ENCODE measurements around the gene GPR161. TPM values are rescaled to one million over a fixed set of nuclear protein-coding genes. Genes with fewer than 3 reads are reported as not detected.

Gene GPR161
- total and polyA plus RNA-seq, 2 of the 13 experiments (the other 11 are each of a cell fraction or from before 2014, with no cell fraction given), result 0.13 to 0.35 TPM

DNA sequence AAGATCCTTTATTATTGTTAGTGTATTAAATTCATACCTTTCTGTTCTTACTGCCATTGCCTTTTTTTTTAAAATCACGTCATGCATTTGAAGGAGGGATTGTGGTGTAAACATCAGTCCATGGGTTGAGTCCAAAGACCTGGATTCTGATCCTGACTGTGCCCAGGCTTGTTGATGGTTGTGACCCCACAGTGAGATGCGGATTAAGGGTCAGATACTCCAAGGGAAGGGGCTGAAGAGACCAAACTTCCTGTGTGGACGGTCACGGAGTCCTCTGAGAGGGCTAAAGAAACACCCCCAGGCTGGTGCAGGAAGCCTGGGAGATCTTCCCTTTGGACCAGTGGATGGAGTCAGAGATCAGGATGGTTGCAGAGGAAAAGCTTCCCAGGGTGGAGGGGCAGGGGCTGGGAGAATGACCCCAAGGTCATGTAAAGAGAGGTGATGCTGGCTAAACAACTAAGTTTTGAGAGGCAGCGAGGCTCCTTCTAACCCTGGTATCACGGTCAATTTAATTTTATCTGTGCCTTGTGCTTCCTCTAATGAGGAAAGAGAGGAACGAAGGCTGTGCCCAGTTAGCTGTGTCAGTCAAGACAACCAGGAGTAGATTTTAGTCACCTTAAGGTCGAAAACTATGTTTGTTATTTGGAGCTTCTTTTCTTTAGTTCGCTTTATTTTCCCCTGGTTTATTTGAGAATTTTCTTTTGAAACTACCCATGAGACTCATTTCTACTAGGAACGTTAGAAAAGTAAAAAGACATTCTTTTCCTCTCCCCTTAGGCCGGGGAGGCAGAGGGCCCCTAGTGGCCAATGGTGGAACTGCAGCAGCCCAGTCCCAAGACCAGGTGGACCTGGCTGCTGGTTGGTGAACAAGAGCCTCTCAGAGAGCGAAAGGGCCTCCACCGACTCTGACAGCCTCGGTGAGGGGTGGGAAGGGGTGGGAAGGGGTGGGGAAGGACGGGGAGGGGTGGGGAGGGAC is 8.7 kb upstream of the GPR161 start:
- intact Hi-C loops (cut with micrococcal nuclease; ENCODE audit: unreplicated experiment), result loop anchor here (5.0 kb wide), 1 partner anchor 53 kb away; no protein-coding TSS in a partner anchor
- H3K9ac ChIP-seq (ENCODE audit: insufficient read depth, low read depth, low read length), result no peak overlapping the region
- POLR2A ChIA-PET, result no interaction called here
- peak overlapping the region; percentile 58 for H2AFZ ChIP-seq (ENCODE audit: low read length)
- no peaks in the 10 kb centered on the region for H3K9me3 ChIP-seq (ENCODE audit: low read length)
- no peak overlapping the region for H3K27ac ChIP-seq (ENCODE audit: extremely low read length, insufficient read depth, low read length)
- no peaks in the 10 kb centered on the region for H4K20me1 ChIP-seq (ENCODE audit: insufficient read depth, low read length)
- peak; percentile 72 for FAIRE-seq
- in situ Hi-C loops (cut with HindIII; ENCODE audit: extremely low pct_ligation_motif_present, low pct_unique_long_range_greater_than_20kb), result no loop called here
- no TSS peak for BruUV-seq (replicated peaks)
- no peaks in the 10 kb centered on the region for H3K36me3 ChIP-seq (replicated peaks in 1 of 2; ENCODE audit: control insufficient read depth in 1 of 2, insufficient read depth in 2 of 2, low read length in 2 of 2)
- CTCF ChIA-PET (ENCODE audit: low intra/inter-chr PET ratio, low total read pairs), result interaction anchor here (0.9 to 1.9 kb wide), 3 partner anchors 8 to 59 kb away, joined by 3 to 7 read pairs (median 3); partner anchors contain the start of gene GPR161
- WGBS (ENCODE audit: low lambda C conversion rate), result 5% methylated on average over 15 of the region's 15 CpGs
- peak overlapping the region; percentile 63 for H3K4me2 ChIP-seq (ENCODE audit: low read depth, low read length)
- H3K79me2 ChIP-seq (ENCODE audit: insufficient read depth, low read length), result no peaks in the 10 kb centered on the region
- peak; percentile 75 for DNase-seq (ENCODE audit: low spot score)
- H3K4me1 ChIP-seq (ENCODE audit: insufficient read depth, low read length), result peaks cover 10% of the 10 kb centered on the region
- peak; percentile 99 for ATAC-seq
- no peaks in the 10 kb centered on the region for H3K27me3 ChIP-seq (ENCODE audit: control insufficient read depth in 1 of 2, insufficient read depth in 2 of 2, low read length in 2 of 2)
- H3K4me3 ChIP-seq (replicated peaks in 1 of 3; ENCODE audit: insufficient read depth in 1 of 3, low read depth in 2 of 3, low read length in 3 of 3), result peak overlapping the region in 2 of 3 experiments; percentile 1 to 11; a peak in 3 of 6 replicates
- TF ChIP-seq GRHL1 (CRISPR knock-in tag; conservative IDR thresholded peaks at IDR 0.05) (no peak), CSRNP2 (CRISPR knock-in tag; conservative IDR thresholded peaks at IDR 0.05; ENCODE audit: low read depth) (no peak), KLF6 (CRISPR knock-in tag; IDR thresholded peaks at IDR 0.05) (no peak), ZNF263 (CRISPR knock-in tag; IDR thresholded peaks at IDR 0.05) (no peak), ZNF816 (CRISPR knock-in tag; IDR thresholded peaks at IDR 0.05; ENCODE audit: borderline replicate concordance) (no peak), CENPX (CRISPR knock-in tag; IDR thresholded peaks at IDR 0.05) (no peak), ZNF205 (CRISPR knock-in tag; IDR thresholded peaks at IDR 0.05) (no peak), PHF5A (CRISPR knock-in tag; IDR thresholded peaks at IDR 0.05; ENCODE audit: low read depth, unreplicated experiment) (no peak), MTF2 (CRISPR knock-in tag; IDR thresholded peaks at IDR 0.05; ENCODE audit: borderline replicate concordance) (no peak), GABPB1 (CRISPR knock-in tag; IDR thresholded peaks at IDR 0.05) (no peak), ZNF484 (CRISPR knock-in tag; IDR thresholded peaks at IDR 0.05; ENCODE audit: borderline replicate concordance, low read depth) (no peak), ZNF720 (CRISPR knock-in tag; IDR thresholded peaks at IDR 0.05) (no peak), ZNF562 (CRISPR knock-in tag; IDR thresholded peaks at IDR 0.05; ENCODE audit: borderline replicate concordance) (no peak)
- TF ChIP-seq, protein P1, sequence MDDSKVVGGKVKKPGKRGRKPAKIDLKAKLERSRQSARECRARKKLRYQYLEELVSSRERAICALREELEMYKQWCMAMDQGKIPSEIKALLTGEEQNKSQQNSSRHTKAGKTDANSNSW (CRISPR knock-in tag; IDR thresholded peaks at IDR 0.05; ENCODE audit: borderline replicate concordance), result no peak
- TF ChIP-seq, protein P2, sequence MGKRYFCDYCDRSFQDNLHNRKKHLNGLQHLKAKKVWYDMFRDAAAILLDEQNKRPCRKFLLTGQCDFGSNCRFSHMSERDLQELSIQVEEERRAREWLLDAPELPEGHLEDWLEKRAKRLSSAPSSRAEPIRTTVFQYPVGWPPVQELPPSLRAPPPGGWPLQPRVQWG (CRISPR knock-in tag; IDR thresholded peaks at IDR 0.05; ENCODE audit: borderline replicate concordance, low read depth), result no peak
